Spleen (tissue), 7 donors: ENCODE results near the gene CFAP20DC.

Source experiments
- POLR2A ChIP-seq, 3 donors: fragments of 450-650 bp; IDR thresholded peaks; one replicate each; pipeline ENCODE4 v1.5.1; 2017; ENCODE audit warnings: antibody characterized with exemption in 3 of 3, mild to moderate bottlenecking in 1 of 3
- TF ChIP-seq, protein P1 (sequence below), 11 experiments: fragments of 200-600 bp in 7 of 11; fragments of 450-650 bp in 4 of 11; sonication (generic) in 4 of 11; IDR thresholded peaks in 8 of 11; conservative IDR thresholded peaks in 3 of 11; 1 replicate in 7 of 11; 2 replicates in 4 of 11; pipeline versions ENCODE4 v1.4.0 to v1.8.0; 2016 to 2021; ENCODE audit warnings: antibody characterized with exemption in 11 of 11, inconsistent platforms in 4 of 11, mild to moderate bottlenecking in 1 of 11
- donor health status: DM: no; HTN: no; CAD: no; lungs with moderate emphysema.
- donor health status: DM: no; HTN: no; CAD: no.
- donor health status: DM: no; HTN: no; CAD: no.

DNA sequence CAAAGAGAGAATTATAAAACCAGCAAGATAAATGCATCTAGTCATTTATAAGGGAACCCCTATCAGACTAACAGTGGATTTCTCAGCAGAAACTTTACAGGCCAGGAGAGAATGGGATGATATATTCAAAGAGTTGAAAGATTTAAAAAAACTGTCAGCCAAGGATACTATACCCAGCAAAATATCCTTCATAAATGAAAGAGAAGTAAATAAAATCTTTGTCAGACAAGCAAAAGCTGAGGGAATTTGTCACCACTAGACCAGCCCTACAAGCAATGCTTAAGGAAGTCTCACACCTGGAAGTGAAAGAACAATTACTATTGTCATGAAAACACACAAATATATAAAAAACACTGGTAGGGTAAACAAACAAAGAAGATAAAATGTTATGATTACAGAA lies 269.9 kb downstream of the CFAP20DC start:
- TF ChIP-seq, protein P1, sequence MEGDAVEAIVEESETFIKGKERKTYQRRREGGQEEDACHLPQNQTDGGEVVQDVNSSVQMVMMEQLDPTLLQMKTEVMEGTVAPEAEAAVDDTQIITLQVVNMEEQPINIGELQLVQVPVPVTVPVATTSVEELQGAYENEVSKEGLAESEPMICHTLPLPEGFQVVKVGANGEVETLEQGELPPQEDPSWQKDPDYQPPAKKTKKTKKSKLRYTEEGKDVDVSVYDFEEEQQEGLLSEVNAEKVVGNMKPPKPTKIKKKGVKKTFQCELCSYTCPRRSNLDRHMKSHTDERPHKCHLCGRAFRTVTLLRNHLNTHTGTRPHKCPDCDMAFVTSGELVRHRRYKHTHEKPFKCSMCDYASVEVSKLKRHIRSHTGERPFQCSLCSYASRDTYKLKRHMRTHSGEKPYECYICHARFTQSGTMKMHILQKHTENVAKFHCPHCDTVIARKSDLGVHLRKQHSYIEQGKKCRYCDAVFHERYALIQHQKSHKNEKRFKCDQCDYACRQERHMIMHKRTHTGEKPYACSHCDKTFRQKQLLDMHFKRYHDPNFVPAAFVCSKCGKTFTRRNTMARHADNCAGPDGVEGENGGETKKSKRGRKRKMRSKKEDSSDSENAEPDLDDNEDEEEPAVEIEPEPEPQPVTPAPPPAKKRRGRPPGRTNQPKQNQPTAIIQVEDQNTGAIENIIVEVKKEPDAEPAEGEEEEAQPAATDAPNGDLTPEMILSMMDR (IDR thresholded peaks at IDR 0.05 in 8 of 11, conservative IDR thresholded peaks at IDR 0.05 in 3 of 11), result no peak
- TF ChIP-seq POLR2A (IDR thresholded peaks at IDR 0.05), result no peak
